Stomach (tissue), 4 donors: ENCODE measurements around the gene IPO11.

Experiments
- CTCF ChIP-seq, 7 experiments: fragments of 450-650 bp in 4 of 7; fragments of 200-600 bp in 3 of 7; sonication (generic) in 3 of 7; IDR thresholded peaks; one replicate each; pipeline ENCODE4 v1.5.1; 2016 to 2019; ENCODE audit warnings: antibody characterized with exemption in 7 of 7, control low read depth in 2 of 7, mild to moderate bottlenecking in 1 of 7
- POLR2A ChIP-seq, 4 donors: fragments of 450-650 bp; IDR thresholded peaks; one replicate each; pipeline ENCODE4 v1.6.1; 2016; ENCODE audit warnings: antibody characterized with exemption in 4 of 4, control low read depth in 2 of 4, mild to moderate bottlenecking in 1 of 4, moderate library complexity in 1 of 4
- POLR2AphosphoS5 ChIP-seq, 3 donors: sonication (generic); formaldehyde crosslinking; IDR thresholded peaks; one replicate each; pipeline ENCODE4 v1.6.1; 2016; ENCODE audit warnings: antibody characterized with exemption in 3 of 3

- TF ChIP-seq CTCF (IDR thresholded peaks at IDR 0.05): no peak
- TF ChIP-seq POLR2A (IDR thresholded peaks at IDR 0.05): no peak
- no peak for TF ChIP-seq POLR2AphosphoS5 (IDR thresholded peaks at IDR 0.05)
Measured at GRCh38 chr5:62585751-62586150, 173.2 kb downstream of the IPO11 start.
